Activated CD4-positive, alpha-beta T cell treated with anti-CD3 and anti-CD28 coated beads for 36 hours (primary cell): ENCODE measurements around the gene MEX3B. TPM values are rescaled to one million over a fixed set of nuclear protein-coding genes. Genes with fewer than 3 reads are reported as not detected.

ENCODE experiments used
- ATAC-seq: fragments of 200-7000 bp; cut with Tn5 transposase; one replicate; pipeline ENCODE4 v1.10.0; 2021; ENCODE audit warnings: mild to moderate bottlenecking, moderate library complexity
- CTCF ChIA-PET: fragments of 350-600 bp; sonication (Branson Sonifier 250); formaldehyde crosslinking; loops from one replicate; lab custom pipeline; 2021; ENCODE audit warnings: antibody characterized with exemption; lab: Charles Lee
- POLR2A ChIA-PET: fragments of 350-600 bp; sonication (Branson Sonifier 250); formaldehyde crosslinking; loops from one replicate; lab custom pipeline; 2021; ENCODE audit warnings: antibody characterized with exemption, inconsistent platforms; lab: Charles Lee
- DNase-seq: peaks from one replicate; pipeline ENCODE4 v3.0.0-alpha.2; 2020
- H3K27ac Mint-ChIP-seq: one replicate; pipeline ENCODE4 v1.8.0; 2021; ENCODE audit warnings: mixed read lengths
- H3K27me3 Mint-ChIP-seq: one replicate; pipeline ENCODE4 v1.8.0; 2021; ENCODE audit warnings: mixed read lengths
- H3K36me3 Mint-ChIP-seq: one replicate; pipeline ENCODE4 v1.8.0; 2021; ENCODE audit warnings: low read depth, mixed read lengths
- H3K4me1 Mint-ChIP-seq: one replicate; pipeline ENCODE4 v1.8.0; 2021; ENCODE audit warnings: mixed read lengths
- H3K4me3 Mint-ChIP-seq: one replicate; pipeline ENCODE4 v1.8.0; 2021; ENCODE audit warnings: mild to moderate bottlenecking, moderate library complexity, mixed read lengths
- H3K9me3 Mint-ChIP-seq: one replicate; pipeline ENCODE4 v1.8.0; 2021; ENCODE audit warnings: low read depth, mixed read lengths
- intact Hi-C, 2 experiments: fragments of 100-400 bp; cut with DNase I in 1 of 2; cut with micrococcal nuclease in 1 of 2; formaldehyde crosslinking; loops; one replicate each; pipeline versions ENCODE4 v1.14.2 to v1.15.1; 2022 to 2024; cut with DNase I, micrococcal nuclease
- total RNA-seq, 2 experiments: library from RNA; stranded (reverse); gene quantifications; one replicate each; pipeline ENCODE4 v1.2.3, GENCODE V29; 2021

Gene MEX3B
- 1 to 10 TPM; 1.2 to 1.3 TPM for total RNA-seq

DNA sequence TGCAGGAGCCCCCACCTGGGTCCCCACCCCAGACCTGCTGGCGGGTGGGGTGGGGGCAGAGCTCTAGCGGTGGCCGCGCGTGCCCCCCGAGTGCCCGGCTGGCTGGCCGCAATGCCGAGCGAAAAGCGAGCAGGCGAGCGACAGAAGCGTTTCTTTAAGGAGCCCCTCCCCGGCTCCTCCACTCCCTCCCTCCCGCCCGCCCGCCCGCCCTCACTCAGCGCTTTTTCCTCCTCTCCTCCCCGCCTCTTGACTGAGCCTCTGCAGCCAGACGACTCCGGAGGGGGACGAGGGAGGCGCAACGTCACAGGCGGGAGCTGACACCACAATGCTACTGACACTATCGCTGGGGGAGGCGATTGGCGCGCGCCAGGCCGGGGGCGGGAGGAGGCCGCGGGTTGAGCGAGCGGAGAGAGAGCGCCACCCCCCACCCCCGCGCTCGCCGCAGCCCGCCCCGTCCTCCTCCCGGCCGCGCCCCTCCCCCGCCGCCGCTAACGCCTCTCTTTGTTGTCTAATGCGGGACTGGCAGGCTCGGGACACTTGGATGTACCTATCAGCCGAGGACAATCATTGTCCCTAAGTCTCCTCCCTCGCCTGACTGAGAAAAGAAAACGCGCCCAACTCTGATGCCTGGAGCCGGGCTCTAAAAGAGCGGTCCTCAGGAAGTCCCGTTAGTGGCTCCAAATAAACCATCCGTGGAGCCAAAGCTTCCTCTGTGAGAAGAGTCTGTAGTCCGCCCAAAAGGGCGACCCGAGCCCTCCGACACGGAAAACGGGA lies at the start of gene MEX3B:
MEX3B (minus strand) TSS at position 127 of the 774 bp plus-strand sequence. CDS start 313 bp downstream, outside the sequence.
- POLR2A ChIA-PET = interaction anchor here (1.3 kb wide), 1 partner anchor 749 kb away, joined by 3 read pairs; no protein-coding TSS in a partner anchor
- H3K36me3 Mint-ChIP-seq = no peaks in the 10 kb centered on the region
- CTCF ChIA-PET = interaction anchor here (0.6 to 0.8 kb wide), 3 partner anchors 160 to 712 kb away, joined by 3 to 4 read pairs (median 3); no protein-coding TSS in a partner anchor
- DNase-seq = peak; percentile 98
- peak within 1 kb of the TSS; percentile 85 for H3K27ac Mint-ChIP-seq
- intact Hi-C loops = loop anchor here (1.0 to 10.0 kb wide), 11 partner anchors 153 to 1891 kb away; partner anchors contain the start of genes BTBD1 (in 1 of the 2), EFL1 (in 1 of the 2), FAH (in 1 of the 2) and MESD (in 1 of the 2)
- peak within 1 kb of the TSS; percentile 81 for H3K4me3 Mint-ChIP-seq
- H3K9me3 Mint-ChIP-seq = no peaks in the 10 kb centered on the region
- H3K27me3 Mint-ChIP-seq = peaks cover 21% of the 10 kb centered on the region
- peak; percentile 83 for ATAC-seq
- H3K4me1 Mint-ChIP-seq = peaks cover 12% of the 10 kb centered on the region

DNA sequence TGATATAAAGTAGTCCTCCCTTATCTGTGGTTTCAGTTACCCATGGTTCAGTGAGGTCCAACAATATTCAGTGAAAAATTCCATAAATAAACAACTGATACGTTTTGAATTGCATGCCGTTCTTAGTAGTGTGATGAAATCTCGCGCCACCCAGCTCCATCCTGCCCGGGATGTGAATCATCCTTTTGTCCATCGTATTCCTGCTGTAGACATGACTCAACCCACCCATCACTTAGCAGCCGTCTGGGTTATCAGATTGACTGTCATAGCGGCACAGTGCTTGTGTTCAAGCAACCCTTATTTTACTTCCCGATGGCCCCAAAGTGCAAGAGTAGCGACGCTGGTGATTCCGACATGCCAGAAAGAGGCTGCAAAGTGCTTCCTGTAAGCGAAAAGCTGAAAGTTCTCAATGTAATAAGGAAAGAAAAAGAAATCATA lies 48.0 kb upstream of the MEX3B start:
- intact Hi-C loops = no loop called here
- H3K36me3 Mint-ChIP-seq = no peaks in the 10 kb centered on the region
- H3K9me3 Mint-ChIP-seq = no peaks in the 10 kb centered on the region
- H3K4me1 Mint-ChIP-seq = no peaks in the 10 kb centered on the region
- no peak overlapping the region for H3K4me3 Mint-ChIP-seq
- H3K27me3 Mint-ChIP-seq = no peaks in the 10 kb centered on the region
- ChIA-PET POLR2A (no interaction called here), CTCF (no interaction called here)
- ATAC-seq (no peak), DNase-seq (no peak)
- no peak overlapping the region for H3K27ac Mint-ChIP-seq

- intact Hi-C loops = no loop called here
- ChIA-PET CTCF (interaction anchor here (1.1 kb wide), 1 partner anchor 15 kb away, joined by 3 read pairs; no protein-coding TSS in a partner anchor), POLR2A (no interaction called here)
- no peaks in the 10 kb centered on the region for H3K4me1 Mint-ChIP-seq
- H3K9me3 Mint-ChIP-seq = no peaks in the 10 kb centered on the region
- no peaks in the 10 kb centered on the region for H3K27me3 Mint-ChIP-seq
- no peak overlapping the region for H3K27ac Mint-ChIP-seq
- no peak overlapping the region for H3K4me3 Mint-ChIP-seq
- H3K36me3 Mint-ChIP-seq = no peaks in the 10 kb centered on the region
- no peak for ATAC-seq
- no peak for DNase-seq
Observed at GRCh38 chr15:82093325-82093724, 47.5 kb upstream of the MEX3B start.

GRCh38 chr15:82091636-82092140 lies 45.9 kb upstream of the MEX3B start:
- H3K4me1 Mint-ChIP-seq = no peaks in the 10 kb centered on the region
- no peak for ATAC-seq
- ChIA-PET POLR2A (no interaction called here), CTCF (no interaction called here)
- DNase-seq = no peak
- intact Hi-C loops = no loop called here
- no peaks in the 10 kb centered on the region for H3K27me3 Mint-ChIP-seq
- H3K9me3 Mint-ChIP-seq = no peaks in the 10 kb centered on the region
- H3K36me3 Mint-ChIP-seq = no peaks in the 10 kb centered on the region
- no peak overlapping the region for H3K4me3 Mint-ChIP-seq
- H3K27ac Mint-ChIP-seq = no peak overlapping the region

DNA sequence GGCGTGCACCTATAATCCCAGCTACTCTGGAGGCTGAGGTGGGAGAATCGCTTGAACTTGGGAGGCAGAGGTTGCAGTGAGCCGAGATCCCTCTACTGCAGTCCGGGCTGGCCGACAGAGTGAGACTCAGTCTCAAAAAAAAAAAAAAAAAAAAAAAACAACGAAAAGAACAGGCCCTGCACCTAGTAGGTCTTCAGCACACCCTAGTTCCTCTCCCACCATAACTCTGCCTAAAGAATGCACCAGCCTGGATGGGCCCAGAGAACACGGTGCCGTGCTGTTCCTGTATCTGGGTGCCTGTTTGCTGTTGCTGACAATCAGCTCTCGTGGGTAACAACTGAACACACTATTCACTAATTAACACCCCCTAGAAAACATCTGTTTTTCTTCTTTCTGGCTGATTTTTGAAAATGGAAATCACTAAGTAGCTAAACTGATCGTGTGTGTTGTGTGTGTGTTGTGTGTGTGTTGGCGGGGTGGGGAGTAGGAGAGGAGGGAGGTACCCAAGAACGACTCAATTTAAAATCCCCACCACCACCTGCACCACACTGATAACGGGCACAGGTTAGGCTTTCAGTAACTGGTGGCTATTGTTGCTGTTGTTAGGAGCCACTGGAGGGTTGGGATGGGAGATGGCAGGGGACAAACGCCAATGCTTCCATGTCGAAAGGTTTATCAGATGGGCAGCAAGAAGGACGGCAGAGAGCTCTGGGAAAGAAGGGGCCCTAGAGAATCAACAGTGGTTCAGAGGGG lies 40.6 kb upstream of the MEX3B start:
- H3K27me3 Mint-ChIP-seq = no peaks in the 10 kb centered on the region
- ChIA-PET POLR2A (no interaction called here), CTCF (interaction anchor here (0.7 kb wide), 1 partner anchor 1042 kb away, joined by 3 read pairs; no protein-coding TSS in a partner anchor)
- H3K36me3 Mint-ChIP-seq = no peaks in the 10 kb centered on the region
- intact Hi-C loops = no loop called here
- no peaks in the 10 kb centered on the region for H3K9me3 Mint-ChIP-seq
- no peak overlapping the region for H3K27ac Mint-ChIP-seq
- H3K4me1 Mint-ChIP-seq = no peaks in the 10 kb centered on the region
- ATAC-seq = no peak
- no peak for DNase-seq
- H3K4me3 Mint-ChIP-seq = no peak overlapping the region

GRCh38 chr15:82081914-82082762 lies 36.3 kb upstream of the MEX3B start:
- DNase-seq (no peak), ATAC-seq (no peak)
- CTCF ChIA-PET = no interaction called here
- Mint-ChIP-seq H3K27me3 (peaks cover 6% of the 10 kb centered on the region), H3K36me3 (no peaks in the 10 kb centered on the region), H3K4me3 (no peak overlapping the region), H3K9me3 (no peaks in the 10 kb centered on the region), H3K27ac (no peak overlapping the region), H3K4me1 (no peaks in the 10 kb centered on the region)
- intact Hi-C loops = no loop called here
- POLR2A ChIA-PET = no interaction called here

DNA sequence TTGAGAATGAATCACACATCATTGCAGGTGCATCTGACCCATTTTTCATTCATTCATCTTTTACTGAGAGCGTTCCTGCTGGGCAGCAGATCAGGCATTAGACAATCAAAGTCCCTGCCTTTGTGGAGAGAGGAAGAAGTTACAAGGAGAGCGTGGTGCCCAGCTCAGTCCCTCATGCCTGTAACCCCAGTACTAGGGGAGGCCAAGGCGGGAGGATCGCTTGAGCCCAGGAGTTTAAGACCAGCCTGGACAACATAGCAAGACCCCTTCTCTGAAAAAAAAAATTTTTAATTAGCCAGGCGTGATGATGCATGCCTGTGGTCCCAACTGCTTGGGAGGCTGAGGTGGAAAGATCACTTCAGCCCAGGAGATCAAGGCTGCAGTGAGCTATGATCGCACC lies 35.0 kb upstream of the MEX3B start:
- H3K27me3 Mint-ChIP-seq = peaks cover 8% of the 10 kb centered on the region
- H3K36me3 Mint-ChIP-seq = no peaks in the 10 kb centered on the region
- no peaks in the 10 kb centered on the region for H3K9me3 Mint-ChIP-seq
- ATAC-seq = no peak
- intact Hi-C loops = no loop called here
- DNase-seq = no peak
- H3K4me3 Mint-ChIP-seq = no peak overlapping the region
- CTCF ChIA-PET = no interaction called here
- H3K4me1 Mint-ChIP-seq = no peaks in the 10 kb centered on the region
- no peak overlapping the region for H3K27ac Mint-ChIP-seq
- POLR2A ChIA-PET = no interaction called here

DNA sequence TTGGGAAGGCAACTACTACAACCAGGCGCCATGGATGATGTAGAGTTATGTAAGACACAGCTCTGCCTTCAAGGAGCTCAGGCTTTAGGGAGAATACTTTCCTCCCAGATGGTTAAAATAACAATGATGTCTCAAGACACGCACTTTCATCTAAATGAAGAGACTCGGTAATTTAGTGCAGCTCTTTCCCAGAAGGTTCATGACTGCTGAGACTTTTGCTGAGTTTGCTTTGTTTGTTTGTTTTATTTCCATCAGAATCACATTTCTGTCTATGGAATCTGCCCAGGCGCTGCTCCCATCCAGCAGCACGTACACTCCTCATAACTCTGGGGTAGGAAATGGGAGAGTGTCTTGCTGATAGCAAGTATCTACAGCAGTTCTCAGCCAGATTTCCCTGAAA lies 33.9 kb upstream of the MEX3B start:
- H3K36me3 Mint-ChIP-seq = no peaks in the 10 kb centered on the region
- ATAC-seq (no peak), DNase-seq (no peak)
- ChIA-PET POLR2A (no interaction called here), CTCF (no interaction called here)
- intact Hi-C loops = no loop called here
- H3K4me3 Mint-ChIP-seq = no peak overlapping the region
- H3K27me3 Mint-ChIP-seq = peaks cover 8% of the 10 kb centered on the region
- no peak overlapping the region for H3K27ac Mint-ChIP-seq
- H3K4me1 Mint-ChIP-seq = no peaks in the 10 kb centered on the region
- H3K9me3 Mint-ChIP-seq = no peaks in the 10 kb centered on the region

DNA sequence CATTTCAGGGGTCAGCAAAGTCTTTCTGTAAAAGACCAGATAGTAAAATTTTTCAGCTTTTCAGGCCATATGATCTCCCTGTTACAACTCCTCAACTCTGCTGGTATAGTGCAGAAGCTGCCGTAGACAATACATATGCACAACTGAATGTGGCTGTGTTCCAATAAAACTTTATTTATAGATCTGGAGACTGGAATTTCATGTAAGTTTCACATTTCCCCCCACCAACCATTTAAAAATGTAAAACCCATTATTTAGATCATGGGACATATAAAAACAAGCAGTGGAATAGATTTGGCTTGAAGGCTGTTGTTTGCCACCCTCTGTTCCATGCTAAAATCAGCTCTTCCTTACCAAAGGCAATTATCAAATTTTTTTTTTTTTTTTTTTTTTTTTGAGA lies 28.8 kb upstream of the MEX3B start:
- POLR2A ChIA-PET = no interaction called here
- CTCF ChIA-PET = interaction anchor here (1.6 kb wide), 1 partner anchor 26 kb away, joined by 5 read pairs; no protein-coding TSS in a partner anchor
- no peaks in the 10 kb centered on the region for H3K36me3 Mint-ChIP-seq
- no peak for ATAC-seq
- DNase-seq = no peak
- no peak overlapping the region for H3K27ac Mint-ChIP-seq
- no peak overlapping the region for H3K4me3 Mint-ChIP-seq
- intact Hi-C loops = no loop called here
- no peaks in the 10 kb centered on the region for H3K4me1 Mint-ChIP-seq
- peaks cover 7% of the 10 kb centered on the region for H3K27me3 Mint-ChIP-seq
- H3K9me3 Mint-ChIP-seq = no peaks in the 10 kb centered on the region

DNA sequence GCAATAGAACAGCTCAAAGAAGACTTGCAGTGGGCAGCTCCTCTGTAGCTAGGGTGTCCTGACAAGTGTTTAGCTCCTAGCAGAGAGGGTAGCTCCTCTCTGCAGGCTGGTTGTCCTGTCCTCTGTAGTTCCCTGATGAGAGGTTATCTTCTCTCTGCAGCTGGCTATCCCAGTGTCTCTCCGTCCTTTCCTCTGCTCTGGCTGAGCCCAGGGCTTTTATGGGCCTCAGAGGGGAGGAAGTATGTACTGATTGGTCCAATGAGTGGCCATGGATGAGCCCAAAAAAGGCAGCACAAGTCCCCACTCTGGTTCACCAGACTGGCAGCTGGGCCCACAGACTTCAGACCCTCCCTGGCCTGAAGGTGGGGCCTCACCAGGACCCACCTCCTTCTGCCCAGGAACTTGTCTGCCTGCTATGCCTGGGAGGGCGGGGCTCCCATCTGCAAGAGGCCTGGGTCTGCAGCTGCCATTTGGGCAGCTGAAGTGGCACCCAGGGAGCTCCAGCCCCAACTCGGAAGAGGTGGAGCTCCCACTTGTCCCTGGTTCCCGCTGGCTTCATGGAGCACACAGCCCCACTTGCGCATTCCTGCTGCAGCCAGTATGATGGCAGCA lies 27.2 kb upstream of the MEX3B start:
- Mint-ChIP-seq H3K9me3 (no peaks in the 10 kb centered on the region), H3K27ac (no peak overlapping the region), H3K4me3 (no peak overlapping the region), H3K27me3 (peaks cover 7% of the 10 kb centered on the region), H3K4me1 (no peaks in the 10 kb centered on the region), H3K36me3 (no peaks in the 10 kb centered on the region)
- ChIA-PET CTCF (interaction anchor here (1.6 kb wide), 1 partner anchor 27 kb away, joined by 5 read pairs; no protein-coding TSS in a partner anchor), POLR2A (no interaction called here)
- no peak for ATAC-seq
- no peak for DNase-seq
- intact Hi-C loops = no loop called here
